T-helper 2 cell treated with Interferon-gamma antibody and Interleukin-4, amounts not matched to agents 100 ng/mL and 5 ng/mL, for 36 hours (primary cell): ENCODE results near the gene CIP2A. TPM values are rescaled to one million over a fixed set of nuclear protein-coding genes. Genes with fewer than 3 reads are reported as not detected.
"Not testable (repeated sequence)": the region's sequence is repeated elsewhere in the genome, so short reads cannot be mapped to it uniquely, and the experiment has no call there.

Experiments
- intact Hi-C: fragments of 100-400 bp; cut with micrococcal nuclease; formaldehyde crosslinking; loops from one replicate; pipeline ENCODE4 v1.15.1; 2023
- total RNA-seq: library from RNA; stranded (reverse); gene quantifications from 2 replicates; pipeline ENCODE4 v1.2.3, GENCODE V29; 2022

Gene CIP2A
- total RNA-seq, result 56.2 and 57.0 TPM in 2 replicates

GRCh38 chr3:108589081-108589997, at the start of gene CIP2A, which contains the start of gene DZIP3:
Gene CIP2A (minus strand): TSS chr3:108589438. CDS start chr3:108589375, 63 bp downstream.
Gene DZIP3 (plus strand): TSS chr3:108589722. CDS start chr3:108605407, 15,685 bp downstream.
- intact Hi-C loops, result loop anchor here (1.0 to 5.0 kb wide), 8 partner anchors 14 to 499 kb away; partner anchors contain the start of genes CD47, IFT57 and TRAT1

DNA sequence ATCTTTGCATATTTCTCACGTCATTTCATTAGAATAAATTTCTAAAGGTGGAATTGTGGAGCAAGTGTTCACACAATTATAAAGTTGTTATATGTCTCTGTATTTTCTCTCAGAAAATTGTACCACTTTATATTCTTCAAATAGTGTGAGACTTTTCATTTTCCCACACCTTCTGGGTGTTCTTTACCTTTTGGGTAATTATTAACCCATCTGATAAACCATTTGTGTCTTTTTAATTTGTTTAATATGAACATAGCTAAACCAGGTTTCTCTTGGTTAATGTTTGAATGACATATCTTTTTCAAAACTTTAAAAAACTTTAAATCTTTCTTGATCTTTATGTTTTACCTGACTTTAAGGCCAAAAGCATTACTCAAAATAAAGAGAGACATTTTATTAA, 40.7 kb upstream of the CIP2A start:
- intact Hi-C loops, result no loop called here

GRCh38 chr3:108623504-108623903, 34.3 kb upstream of the CIP2A start:
- intact Hi-C loops, result no loop called here

DNA sequence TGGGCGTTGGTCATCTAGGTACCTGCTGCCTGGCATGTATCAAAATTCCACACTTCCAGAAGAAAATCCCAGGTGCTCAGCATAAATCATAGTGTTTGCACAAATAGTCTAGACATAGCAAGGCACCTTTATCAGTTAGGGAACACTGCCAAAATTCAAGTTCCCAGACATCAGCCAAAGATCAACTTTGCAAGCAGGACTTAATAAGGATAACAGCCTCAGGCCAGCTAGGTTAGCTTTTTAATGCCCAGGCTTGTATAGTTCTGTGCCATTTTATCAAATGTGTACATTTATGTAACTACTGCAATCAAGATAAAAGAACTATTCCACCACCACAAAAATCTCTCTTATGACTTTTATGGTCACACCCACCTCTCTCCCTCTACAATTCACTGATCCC, 31.0 kb upstream of the CIP2A start:
- intact Hi-C loops, result no loop called here

GRCh38 chr3:108616090-108616489, 26.9 kb upstream of the CIP2A start:
- intact Hi-C loops, result not testable (repeated sequence)

DNA sequence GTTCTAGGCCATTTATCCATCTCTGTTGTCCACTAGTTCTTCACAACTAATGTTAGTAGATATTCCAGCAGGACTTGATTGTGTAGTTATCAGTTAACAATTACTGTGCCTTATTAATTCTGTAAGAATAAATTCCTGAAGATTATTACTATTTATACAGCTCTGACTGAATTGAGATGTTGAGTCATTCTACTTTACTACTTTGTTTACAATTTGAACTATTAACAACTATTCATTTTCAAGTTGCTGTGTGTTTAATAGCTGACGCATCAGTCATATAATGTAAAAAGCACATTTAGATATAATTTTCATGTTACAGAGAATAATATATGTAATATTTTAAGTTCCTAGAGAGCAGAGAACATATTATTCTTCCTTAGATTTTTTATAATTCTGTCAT, 21.4 kb upstream of the CIP2A start:
- intact Hi-C loops, result no loop called here

- intact Hi-C loops, result no loop called here
These were observed 19.5 kb upstream of the CIP2A start for GRCh38 chr3:108608750-108609149.

DNA sequence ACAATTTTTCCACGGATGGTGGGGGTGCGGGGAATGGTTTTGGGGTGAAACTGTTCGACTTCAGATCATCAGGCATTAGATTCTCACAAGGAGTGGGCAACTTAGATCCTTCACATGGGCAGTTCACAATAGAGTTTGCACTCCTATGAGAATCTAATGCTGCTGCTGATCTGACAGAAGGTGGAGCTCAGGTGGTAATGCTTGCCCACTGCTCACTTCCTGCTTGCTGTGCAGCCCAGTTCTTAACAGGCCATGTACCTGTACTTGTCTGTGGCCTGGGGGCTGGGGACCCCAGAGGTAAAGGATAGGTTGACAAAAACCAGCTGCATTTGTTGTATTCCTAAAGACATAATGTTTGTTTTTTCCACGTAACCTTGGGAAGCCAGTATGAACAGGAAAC, 16.3 kb upstream of the CIP2A start:
- intact Hi-C loops, result no loop called here

DNA sequence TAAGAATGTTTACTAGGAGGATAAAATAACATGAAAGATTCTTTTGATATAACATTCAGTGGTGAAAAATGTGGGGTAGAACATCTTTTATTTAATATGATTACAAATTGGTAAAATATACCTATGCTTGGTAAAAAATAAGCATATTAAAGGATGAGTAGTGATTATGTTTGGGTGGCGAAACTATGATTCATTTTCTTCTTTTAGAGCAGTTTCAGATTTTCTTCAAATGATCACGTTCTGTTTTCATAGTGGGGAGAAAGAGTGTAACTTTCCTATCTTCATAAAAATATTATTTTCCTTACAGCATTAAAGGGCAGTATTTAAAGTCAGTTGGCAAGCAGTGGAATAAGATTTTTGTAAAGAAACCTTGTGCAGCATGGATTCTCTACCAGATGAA, 15.8 kb upstream of the CIP2A start:
- intact Hi-C loops, result no loop called here

- intact Hi-C loops, result loop anchor here (1.0 to 5.0 kb wide), 2 partner anchors 14 to 219 kb away; partner anchors contain the start of genes CIP2A, DZIP3 and TRAT1
These were observed 14.5 kb upstream of the CIP2A start for GRCh38 chr3:108603691-108604090.

DNA sequence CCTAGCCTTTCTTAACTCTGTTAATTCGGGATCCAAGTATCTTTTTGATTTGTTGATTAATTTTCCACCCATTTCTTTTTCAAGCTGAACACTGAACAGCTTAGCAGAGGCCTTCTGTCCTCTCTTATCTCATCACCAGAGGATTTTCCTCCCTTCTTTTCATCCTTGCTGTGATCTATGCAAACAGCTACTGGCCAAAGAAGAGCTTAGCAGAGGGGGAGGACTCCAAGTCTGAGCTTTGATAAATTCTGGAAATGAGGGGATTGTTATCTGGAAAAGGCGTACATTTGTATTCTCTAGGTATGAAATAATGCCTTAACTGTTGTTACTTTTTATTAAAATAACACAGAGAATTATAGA, 13.7 kb upstream of the CIP2A start:
- intact Hi-C loops, result loop anchor here (1.0 to 5.0 kb wide), 2 partner anchors 14 to 219 kb away; partner anchors contain the start of genes CIP2A, DZIP3 and TRAT1

DNA sequence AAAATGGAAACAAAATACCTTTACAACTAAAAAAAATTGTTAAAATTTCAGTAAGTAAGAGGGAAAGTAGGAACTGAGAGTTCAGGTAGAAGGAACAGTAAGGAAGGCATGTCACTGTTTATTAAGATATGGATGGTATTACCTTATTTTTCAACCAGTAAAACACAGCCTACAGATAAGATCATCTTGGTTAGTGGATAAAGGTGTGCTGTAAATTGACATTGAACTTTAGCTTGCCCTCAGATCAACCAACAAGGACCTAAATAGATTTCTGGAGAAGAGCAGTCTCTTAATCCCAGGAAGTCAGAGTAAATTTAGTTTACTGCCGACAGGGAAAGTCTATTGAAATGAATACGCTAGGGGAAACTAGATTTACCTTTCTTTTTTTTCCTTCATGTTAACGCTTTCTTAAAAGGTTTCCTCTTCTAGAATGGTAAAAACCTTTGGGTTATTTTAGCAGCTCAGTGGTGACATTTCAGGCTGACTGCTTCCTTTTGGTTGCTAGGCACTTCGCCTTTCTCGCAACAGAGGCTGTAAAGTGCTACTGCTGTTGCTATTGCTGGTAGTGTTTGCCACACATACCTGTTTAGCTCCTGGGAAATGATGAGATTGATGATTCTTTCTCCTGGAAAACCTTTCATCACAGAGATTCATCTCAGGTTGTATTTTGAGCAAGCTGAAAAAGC, 13.2 kb upstream of the CIP2A start:
- intact Hi-C loops, result loop anchor here (5.0 kb wide), 1 partner anchor 220 kb away; the partner anchor contains the start of gene TRAT1

DNA sequence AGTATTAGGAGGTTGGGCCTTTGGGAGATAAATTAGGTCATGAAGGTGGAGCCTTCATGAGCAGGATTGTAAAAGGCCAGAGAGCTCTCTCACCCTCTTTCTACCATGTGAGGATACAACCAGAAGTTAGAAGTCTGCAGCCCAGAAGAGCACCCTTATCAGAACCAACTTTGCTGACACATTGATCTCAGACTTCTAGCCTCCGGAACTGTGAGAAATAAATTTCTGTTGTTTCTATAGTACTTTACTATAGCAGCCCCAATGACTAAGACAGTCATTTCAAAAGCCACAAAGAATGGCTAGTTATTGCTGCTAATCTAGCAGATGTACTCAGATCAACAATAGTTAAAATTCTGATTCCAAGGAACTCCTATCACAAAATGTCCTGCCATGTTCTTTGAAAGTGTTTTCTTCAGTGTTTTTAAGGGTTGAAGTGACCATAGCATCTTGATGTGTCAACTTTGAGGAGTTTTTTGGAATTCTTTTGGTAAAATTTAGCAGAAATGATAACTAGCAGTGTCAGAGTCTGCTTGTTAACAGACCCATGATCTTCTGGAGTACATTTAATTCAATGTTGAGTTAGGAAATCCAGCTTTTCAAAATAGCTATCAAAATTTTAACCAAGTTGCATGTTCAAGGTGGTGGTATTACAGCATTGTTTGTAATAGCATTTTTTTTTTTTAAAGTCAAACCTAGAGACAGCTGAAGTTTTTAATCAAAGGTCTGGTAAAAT, 10.6 kb upstream of the CIP2A start:
- intact Hi-C loops, result loop anchor here (1.0 to 5.0 kb wide), 2 partner anchors 10 to 222 kb away; partner anchors contain the start of gene TRAT1

- intact Hi-C loops, result no loop called here
These were observed 9.1 kb upstream of the CIP2A start for GRCh38 chr3:108598375-108598774.

DNA sequence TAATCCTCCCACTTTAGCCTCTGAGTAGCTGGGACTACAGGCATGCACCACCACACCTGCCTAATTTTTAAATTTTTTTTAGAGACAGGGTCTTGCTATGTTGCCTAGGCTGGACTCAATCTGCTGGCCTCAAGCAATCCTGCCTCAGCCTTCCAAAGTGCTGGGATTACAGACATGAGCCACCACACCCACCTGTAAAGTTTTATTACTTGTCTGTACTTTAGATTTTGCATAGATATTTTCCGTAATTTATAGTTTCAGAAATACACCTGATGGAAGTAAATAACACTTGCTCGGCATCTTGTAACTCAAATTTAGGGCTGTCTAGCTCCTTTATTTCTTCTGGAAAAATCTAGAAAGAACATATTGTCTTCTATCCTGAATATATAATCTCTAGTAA, 6.1 kb upstream of the CIP2A start:
- intact Hi-C loops, result no loop called here

DNA sequence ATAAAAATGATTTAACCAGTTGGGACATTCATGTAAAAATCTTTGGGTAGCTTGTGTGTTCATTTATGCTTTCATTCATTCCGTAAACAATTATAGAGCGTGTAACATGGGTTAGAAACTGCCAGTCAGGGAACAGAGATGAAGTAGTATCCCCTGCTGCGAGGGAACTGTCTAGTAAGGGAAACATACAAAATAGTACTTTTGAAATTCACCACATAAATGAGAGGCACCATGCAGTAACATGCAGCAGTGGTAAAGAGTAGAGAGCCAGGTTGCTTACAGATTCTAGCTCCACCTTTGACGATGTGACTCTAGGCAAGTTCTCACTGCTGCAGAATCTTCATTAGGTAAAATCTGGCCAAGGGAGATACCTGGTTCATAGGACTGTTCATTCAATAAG, 1.2 kb upstream of the CIP2A start:
- intact Hi-C loops, result loop anchor here (1.0 kb wide), 2 partner anchors 9 to 38 kb away; no protein-coding TSS in a partner anchor

- intact Hi-C loops, result loop anchor here (1.0 to 5.0 kb wide), 10 partner anchors 9 to 499 kb away; partner anchors contain the start of genes CD47, IFT57 and TRAT1
These were observed 723 bp upstream of the CIP2A start for GRCh38 chr3:108589998-108590323.

DNA sequence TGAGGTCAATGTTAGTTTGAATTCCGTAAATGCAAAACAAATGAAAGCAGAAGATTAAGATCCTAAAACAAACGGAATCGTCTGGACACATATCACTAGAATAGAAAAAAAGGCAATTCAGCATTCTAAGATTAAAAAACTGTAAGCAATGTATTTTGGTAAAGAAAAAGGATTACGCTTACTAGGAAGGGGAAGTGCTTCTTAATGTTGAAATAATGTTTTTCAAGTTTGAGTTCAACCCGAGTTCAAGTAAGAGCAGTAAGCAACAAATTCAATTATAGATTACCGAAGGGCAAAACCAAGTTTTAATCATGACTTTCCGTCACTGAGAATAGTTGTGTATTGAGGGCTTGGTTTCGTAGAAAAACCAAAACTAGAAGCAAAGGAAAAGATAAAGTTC, 637 bp downstream of the CIP2A start:
- intact Hi-C loops, result loop anchor here (2.0 to 5.0 kb wide), 7 partner anchors 219 to 498 kb away; partner anchors contain the start of genes CD47, IFT57 and TRAT1

GRCh38 chr3:108578064-108578463, 11.2 kb downstream of the CIP2A start:
- intact Hi-C loops, result no loop called here

GRCh38 chr3:108569336-108569735, 19.9 kb downstream of the CIP2A start:
- intact Hi-C loops, result no loop called here

GRCh38 chr3:108566599-108566998, 22.6 kb downstream of the CIP2A start:
- intact Hi-C loops, result no loop called here
